Hematopoietic multipotent progenitor cell treated with erythropoietin and hydrocortisone succinate and interleukin-3 and kit ligand, for 15 days (in vitro differentiated cells): Measurements from ENCODE around the gene CDH2.

ENCODE experiments used
- DNase-seq: peaks from one replicate; pipeline ENCODE4 v3.0.0-alpha.2; 2015; ENCODE audit warnings: low spot score

The CDH2 gene

DNA sequence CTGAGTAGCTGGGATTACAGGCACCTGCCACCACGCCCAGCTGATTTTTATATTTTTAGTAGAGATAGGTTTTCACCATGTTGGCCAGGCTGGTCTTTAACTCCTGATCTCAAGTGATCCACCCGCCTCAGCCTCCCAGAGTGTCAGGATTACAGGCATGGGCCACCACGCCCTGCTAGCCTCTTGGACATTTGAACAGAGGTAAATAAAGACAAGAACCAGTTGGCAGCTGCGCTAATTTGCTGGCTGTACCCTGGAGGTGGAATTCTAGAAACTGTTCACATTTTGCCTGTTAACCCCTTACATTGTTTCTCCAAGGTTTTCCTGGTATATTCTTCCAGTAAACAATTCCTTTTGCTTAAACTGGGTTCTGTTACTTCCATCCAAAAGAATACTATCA, 132.9 kb downstream of the CDH2 start:
- no peak for DNase-seq

DNA sequence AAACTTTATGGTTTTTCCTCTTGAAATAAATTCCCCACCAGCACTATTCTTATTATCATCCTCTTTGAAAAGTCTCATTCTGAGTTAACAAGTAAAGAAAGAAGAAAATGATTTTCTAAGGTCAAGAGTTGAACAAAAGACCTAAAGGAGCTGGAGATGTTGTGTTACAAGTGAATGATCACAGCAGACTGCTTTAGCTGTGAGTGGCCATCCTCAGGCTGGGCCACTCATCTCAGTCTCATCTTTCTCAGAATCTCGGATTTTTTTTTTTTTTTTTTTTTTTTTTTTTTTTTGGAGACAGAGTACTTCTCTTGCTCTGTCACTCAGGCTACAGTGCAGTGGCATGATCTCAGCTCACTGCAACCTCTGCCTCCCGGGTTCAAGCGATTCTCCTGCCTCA, 133.3 kb downstream of the CDH2 start:
- no peak for DNase-seq

DNA sequence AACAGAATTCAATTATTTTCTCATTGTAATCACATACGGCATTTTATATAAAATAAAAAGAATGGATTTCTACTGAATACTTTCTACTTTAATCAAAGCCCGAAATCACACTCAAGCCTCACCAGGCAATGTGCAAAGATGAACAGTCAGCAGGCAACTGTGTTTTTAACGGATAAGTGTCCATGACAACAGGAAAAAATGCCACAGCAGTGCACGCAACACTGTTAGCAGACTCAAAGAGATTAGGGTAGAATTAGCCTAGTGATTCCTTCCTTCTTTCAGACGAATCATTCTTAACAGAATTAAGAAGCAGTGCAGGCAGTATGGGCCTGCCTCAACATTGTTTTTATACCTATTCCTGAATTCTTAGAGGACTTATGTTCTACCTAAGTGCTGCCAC, 135.6 kb downstream of the CDH2 start:
- DNase-seq, result no peak

DNA sequence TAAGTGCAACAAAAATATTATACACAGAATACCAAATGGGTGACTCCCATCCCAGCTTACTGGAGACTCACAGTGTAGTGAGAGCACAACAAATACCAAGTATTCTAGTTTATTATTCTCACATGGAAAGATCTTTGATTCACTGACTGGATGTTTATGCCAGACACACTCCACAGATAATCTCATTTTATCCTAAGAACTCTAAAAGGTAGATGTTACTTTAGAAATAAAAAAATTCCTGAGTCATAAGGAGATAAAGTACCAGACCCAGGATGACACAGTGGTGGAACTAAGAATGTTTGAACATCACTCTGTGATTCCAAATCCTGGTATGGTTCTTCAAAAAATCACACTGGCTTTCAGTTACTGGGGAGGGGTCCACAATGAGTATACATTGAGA, 136.2 kb downstream of the CDH2 start:
- DNase-seq, result no peak

DNA sequence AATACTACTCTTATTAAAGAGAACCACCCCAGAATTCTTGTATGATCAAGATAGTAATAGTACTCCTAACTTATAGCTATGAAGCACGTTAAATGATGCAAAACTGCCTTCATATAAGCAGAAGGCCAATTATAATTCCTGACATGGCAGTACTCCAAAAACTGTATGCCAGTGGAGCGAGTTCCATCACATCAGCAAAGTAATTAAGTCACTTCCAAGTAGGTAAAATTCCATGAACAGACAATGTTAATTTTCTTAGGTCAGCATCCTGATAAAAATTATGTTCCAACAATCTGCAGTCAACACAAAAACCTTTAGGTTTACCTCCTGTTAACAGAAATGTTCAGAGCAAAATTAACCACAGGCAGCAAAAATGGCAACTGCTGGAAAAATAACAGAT, 136.7 kb downstream of the CDH2 start:
- DNase-seq, result no peak

DNA sequence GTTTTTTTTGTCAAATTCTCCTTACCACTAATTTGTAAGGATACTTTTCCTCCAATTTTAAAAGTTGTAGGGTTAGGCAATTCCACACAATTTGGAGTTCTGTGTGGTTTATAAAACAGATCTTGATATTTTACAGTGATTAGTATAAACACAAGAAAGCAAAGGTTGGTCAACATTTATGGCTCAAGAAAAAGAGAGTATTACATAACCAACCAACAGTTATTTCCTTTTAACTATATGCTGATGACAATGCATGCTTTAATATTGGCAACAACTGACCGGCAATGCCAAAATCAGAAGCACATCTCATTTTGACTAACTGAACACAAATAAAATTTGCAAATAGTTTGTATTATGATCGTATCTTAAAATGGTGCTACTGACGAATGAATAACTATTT, 137.2 kb downstream of the CDH2 start:
- DNase-seq, result no peak

DNA sequence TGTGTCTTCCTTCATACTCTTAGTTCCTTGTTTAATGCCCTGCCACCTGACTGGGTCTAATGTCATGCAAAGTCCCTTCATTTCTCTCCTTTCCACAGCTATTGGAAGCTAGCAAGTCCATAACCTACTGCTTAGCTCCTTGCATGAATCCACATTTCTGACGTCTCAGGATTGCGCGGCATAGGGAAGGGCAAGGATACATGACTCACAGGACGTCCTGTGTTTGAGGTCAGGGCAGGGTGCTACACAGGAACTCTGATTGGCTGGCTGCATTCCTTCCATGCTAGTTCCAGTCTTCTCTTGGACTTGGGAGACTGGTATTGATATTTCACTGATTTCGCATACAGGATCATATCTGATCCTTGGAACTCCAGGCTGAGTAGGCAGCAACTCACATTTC, 137.9 kb downstream of the CDH2 start:
- DNase-seq, result no peak

DNA sequence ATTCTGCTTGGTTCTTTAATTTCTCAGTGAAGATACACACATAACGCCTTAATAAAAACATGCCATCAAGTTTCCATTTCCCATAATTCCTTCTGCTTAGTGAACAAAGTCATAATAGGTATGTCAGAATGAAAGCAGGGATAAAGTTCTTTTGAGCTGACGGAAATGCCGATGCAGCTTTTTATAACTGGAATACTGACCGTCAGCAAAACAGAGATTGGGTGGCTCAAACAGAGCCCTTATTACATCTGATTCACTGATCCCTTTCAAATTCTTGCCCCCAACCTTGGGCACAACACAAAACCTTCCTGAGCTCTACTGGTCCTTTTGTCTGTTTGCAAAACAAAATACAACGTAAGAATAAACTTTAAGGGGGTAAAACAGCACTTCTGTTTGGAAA, 140.4 kb downstream of the CDH2 start:
- DNase-seq, result no peak

DNA sequence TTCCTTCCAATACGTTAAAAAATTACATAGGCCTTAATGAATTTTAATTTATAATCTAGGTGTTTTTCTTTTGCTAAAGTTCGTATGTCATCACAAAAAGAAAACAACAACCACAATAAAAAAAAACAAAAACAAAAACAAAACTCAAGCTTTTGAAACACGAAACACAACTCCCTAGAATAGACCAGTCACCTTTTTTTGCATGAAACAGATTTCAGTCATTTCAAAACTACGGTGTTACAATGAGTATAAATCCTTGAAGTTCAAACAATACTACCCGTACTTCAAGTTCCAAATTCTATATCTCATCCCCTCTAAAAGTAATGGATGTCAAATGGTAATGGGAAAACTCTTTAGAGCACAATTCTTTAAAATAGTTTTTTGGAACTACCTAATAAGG, 142.4 kb downstream of the CDH2 start:
- no peak for DNase-seq

DNA sequence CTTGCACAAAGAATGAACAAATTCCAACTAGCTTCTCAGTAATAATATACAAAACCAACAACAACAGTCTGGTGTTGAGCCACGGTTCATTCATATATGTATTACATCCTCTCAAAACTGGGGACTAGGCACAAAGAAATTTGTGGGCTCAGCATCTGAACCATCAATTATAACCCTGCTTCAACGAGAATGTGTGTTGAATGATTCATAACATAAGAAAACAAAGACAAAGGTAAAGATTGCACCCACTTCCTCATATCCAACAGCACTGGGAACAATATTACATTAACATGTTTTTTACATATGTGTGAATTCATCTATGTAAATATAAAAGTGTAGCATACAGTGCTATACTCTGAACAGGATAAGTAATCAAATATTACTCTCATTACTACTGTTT, 144.8 kb downstream of the CDH2 start:
- no peak for DNase-seq

DNA sequence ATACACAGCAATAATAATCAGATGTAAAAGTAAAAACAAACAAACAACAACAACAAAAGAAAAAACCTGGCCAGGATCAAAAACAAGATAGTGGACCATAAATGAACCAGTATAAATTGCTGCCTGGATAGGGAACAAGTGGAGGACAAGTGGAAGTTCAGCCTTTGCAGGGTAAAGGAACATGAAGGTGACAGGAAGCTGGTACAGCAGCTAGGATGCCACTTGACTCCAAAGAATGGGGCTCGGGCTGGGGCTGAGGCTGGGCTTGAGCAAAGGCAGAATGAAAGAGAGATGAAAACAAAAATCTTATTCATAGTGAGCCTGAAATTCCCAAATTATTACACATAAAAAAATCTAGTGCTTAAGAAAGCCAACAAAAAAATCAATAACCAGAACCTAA, 146.5 kb downstream of the CDH2 start:
- DNase-seq, result no peak

DNA sequence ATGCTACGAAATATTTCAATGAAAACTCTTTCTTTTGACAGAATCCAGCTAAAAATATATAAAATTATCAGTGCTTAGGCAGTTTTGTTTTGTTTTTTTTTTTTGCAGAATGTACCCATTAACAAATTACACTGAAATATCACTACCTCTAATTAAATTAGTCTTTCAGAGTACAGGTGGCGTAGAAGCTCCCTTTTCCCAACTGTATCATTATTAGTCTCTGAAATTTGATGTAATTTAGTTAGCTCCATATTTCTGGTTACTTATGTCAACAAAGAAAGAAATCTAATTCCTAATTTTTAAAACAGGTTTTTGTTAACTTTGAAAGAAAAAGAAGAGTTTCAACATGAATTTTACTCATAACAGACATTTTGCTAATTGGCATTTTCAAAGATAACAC, 149.2 kb downstream of the CDH2 start:
- no peak for DNase-seq

DNA sequence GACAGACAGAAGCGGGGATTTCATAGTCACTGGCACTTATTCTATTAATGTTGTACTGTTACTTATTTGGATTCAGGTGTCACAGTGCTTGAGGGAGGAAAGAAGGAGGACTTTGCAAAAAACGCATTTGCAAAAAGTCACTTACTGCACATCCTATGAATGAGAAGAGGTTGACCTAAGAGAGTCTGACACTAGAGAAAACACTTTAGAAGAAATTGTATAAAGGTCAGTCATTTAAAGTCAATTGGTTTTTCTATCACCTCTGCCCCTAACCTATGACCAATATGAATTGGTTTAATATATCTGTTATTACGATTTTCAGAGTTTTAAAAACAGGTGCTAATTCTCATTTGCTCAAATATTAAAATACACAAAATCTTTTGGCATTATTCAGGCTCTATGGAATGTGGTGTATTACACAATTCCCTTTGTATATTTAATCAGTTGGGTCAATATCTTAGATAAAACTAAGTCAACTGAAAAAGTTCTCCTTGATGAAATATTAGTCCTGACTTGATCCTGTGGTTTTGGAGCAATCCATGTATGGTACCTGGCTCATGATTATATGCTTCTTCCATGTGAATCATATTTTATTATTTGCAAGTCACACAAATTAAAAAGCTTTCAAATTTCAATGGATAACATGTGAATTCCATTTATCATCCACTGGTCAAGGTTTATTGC, 157.4 kb downstream of the CDH2 start:
- DNase-seq, result no peak

DNA sequence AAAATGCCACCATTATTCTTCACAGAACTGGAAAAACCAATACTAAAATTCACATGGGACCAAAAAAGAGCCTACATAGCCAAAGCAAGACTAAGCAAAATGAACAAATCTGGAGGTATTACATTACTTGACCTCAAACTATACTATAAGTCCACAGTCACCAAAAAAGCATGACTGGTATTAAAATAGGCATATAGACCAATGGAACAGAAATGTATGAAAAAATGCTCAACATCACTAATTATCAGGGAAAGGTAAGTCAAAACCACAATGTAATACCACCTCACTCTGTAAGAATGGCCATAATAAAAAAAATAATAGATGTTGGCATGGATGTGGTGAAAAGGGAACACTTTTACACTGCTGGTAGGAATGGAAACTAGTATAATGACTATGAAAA, 158.6 kb downstream of the CDH2 start:
- DNase-seq, result no peak

DNA sequence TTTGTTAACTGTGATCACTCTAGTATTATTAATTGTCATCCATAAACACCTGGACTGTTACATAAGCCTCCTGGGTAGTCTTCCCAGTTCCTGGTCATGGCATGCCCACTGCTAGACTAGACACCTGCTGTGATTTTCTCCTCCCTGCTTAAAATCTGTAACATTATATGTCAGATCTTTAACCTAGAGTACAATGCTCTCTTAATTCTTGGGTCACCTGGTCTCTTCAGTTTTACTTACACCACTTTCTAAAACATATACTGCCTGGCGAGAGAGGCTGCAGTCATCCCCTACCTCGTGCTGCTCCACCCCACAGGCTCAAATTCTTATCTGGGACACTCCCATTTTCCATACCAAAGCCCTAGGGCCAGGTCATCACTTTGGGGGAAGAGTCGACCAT, 161.3 kb downstream of the CDH2 start:
- DNase-seq, result no peak

DNA sequence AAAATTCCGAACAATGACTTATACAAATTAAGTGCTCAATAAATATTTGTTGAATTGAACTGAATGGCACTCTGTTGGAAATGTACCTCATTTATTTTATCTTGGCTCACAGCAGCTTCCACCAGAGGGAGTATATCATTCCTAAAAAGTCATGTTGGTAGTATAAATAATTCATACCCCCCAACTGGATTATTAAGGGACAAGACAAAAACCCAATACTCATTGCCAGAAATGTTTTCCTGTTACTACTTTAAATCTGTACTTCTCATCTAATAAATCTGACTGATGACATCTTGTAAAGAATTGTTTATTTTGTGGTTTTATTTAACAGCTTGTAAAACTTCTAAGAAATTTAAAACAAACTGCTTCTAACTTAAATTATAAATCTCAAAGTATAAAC, 163.9 kb downstream of the CDH2 start:
- no peak for DNase-seq

DNA sequence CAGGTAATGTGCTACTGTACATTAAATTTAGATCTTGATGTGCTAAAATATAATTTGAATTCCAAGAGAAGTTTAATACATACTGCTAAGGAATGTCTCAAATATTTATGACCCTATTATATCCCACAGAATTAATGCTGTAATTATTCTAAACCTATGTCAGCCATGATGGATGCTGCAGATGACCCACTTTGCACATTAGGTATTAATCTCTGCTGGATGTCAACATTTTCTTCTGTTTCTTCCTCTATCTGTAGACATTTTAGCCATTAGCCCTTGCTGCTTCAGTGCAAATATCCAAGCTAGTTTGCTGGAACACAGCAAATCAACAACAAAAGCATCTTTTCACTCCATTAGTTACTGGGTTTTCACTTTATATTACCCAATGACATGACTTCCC, 164.6 kb downstream of the CDH2 start:
- DNase-seq, result no peak

DNA sequence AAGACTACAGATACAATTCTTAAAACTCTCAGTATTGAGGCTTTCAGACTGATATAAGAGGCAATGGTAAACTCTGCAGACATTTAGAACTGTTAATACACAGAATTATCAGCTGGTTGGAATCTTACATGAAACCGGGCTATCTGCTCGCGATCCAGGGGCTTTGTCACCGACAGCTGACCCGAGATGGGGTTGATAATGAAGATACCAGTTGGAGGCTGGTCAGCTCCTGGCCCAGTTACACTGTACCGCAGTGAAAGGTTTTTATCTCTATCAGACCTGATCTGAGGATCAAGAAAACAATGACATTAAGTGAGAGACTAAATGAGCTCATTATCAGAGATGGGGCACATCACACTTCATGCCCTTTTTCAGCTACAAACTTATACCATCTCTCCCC, 167.3 kb downstream of the CDH2 start:
- no peak for DNase-seq

DNA sequence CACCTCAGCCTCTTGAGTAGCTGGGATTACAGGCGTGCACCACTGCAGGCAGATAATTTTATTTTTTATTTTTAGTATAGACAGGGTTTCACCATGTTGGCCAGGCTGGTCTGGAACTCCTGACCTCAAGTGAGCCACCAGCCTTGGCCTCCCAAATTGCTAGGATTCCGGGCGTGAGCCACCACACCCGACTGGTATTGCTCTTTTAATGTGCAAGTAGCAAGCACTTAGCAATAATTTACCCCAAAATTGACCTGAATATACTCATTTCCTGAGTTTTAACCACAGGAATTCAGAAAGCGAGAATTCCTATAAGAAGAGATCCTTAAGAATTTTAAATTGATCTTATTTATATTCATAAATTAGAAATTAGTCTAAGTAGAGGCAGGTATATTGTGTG, 169.1 kb downstream of the CDH2 start:
- DNase-seq, result no peak

DNA sequence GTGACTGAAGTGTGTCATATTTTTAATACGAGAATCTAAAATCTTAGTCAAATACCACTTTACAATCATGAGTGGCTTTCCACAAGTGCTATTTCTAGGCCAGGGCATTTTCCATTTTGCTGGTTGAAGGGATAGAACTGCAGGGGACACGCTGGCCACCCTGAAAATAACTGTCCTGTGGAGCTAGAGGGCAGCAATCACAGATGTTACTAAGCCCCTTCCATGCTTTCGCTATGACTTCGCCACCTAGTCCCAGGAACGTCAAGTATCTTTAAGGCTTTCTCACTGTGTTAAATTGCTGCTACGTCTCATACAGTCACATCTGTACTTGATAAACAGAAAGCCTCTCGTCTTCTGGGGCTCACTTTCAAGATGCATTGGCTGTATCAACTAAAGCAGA, 171.8 kb downstream of the CDH2 start:
- no peak for DNase-seq

DNA sequence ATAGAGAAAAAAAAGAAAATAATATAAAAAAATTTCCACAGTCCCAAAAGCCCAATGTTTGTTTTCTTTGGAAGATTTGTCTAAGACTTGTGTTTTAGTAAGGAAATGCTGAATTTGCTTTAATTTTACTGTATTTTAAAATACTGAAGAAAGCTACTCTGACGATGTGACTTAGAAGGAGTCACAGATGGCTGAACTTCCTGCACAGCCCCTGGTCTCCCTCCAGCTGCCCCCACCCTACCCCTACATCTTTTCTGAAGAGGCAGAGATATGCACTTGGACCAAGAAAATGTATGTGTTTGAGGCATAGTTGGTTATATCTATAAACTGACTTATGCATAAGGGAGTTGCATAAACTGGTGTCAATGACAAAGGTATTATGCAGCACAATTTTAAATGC, 172.3 kb downstream of the CDH2 start:
- DNase-seq, result no peak

DNA sequence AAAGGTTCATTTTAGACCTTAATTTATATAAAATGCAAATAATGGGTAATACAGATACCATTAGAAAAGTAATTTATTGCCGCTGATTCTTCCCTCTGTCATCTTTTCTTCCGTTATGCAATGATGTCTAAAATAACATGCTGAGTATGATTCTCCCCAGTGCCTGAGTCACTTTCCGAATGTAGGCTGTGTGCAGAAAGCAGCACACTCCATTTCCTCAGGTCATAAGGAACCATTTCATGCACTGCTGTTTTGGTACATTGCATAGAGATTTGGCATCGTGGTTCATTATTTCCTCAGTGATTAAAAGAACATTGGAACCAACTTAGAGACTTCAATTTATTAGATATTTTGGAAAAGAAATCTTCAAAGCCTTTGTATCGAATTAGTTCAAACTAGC, 173.5 kb downstream of the CDH2 start:
- no peak for DNase-seq

DNA sequence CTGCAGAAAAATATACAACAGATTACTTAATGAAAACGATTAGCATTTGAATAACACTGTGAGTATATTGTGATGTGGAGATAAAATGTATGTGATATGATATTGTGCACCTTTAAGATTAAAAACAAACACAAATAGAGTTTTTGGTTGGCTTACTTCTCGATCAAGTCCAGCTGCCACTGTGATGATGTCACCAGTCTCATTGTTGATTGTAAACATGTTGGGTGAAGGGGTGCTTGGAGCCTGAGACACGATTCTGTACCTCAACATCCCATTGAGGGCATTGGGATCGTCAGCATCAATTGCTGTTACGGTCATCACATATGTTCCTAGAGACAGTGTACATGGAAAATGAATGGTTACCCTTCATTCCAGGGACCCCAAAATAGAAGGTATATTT, 174.1 kb downstream of the CDH2 start:
- DNase-seq, result no peak

DNA sequence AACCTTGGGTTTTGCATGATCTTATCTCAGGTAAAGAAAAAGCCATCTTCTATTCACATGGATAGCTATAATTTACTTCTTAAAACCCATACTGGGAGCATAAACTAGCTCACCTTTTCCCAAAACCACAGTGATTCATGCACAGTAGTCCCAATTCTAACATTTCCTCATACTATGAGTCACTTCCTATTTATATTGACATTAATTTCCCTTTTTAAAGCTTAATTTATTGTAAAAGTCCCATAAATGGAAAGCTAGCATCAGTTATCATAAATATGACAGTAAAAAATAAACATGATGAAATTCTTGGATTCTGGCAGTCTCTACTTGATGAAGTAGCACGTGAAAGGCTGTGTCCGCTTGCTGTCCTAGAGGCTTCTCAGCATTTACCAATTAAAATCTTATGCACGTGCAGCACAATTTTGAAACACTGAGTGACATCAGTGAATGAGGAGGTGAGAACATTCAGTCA, 180.1 kb downstream of the CDH2 start:
- no peak for DNase-seq
